GM12864 (cell line): ENCODE measurements around the gene OLA1.

Experiments used
- DNase-seq: peaks from one replicate; pipeline ENCODE4 v3.0.0-alpha.2; 2011; ENCODE audit warnings: low read depth
- H3K4me3 ChIP-seq: 2 replicates; pipeline ENCODE4 v1.5.1; 2011; ENCODE audit warnings: mild to moderate bottlenecking, low read depth, low read length, control low read depth
- TF ChIP-seq, protein P1 (sequence below): IDR thresholded peaks from 2 replicates; pipeline ENCODE4 v1.5.1; 2011; ENCODE audit warnings: low read depth, mild to moderate bottlenecking, moderate library complexity, low read length, control low read depth, inconsistent platforms; ENCODE audit errors: missing control alignments

The OLA1 gene

DNA sequence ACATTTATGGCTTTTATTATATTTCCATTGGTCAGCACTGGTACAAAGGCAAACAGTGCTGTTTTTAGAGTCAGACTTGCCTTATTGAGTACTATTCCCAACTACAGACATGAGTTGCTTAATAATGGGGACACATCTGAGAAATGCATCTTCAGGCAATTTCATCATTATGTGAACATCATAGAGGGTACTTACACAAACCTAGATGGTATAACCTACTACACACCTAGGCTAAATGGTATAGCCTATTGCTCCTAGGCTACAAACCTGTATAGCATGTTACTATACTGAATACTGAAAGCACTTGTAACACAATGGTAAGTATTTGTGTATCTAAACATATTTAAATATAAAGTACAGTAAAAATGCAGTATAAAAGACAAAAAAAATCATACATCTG is 36.4 kb downstream of the OLA1 start:
- no peak for DNase-seq
- no peak overlapping the region for H3K4me3 ChIP-seq
- TF ChIP-seq, protein P1, sequence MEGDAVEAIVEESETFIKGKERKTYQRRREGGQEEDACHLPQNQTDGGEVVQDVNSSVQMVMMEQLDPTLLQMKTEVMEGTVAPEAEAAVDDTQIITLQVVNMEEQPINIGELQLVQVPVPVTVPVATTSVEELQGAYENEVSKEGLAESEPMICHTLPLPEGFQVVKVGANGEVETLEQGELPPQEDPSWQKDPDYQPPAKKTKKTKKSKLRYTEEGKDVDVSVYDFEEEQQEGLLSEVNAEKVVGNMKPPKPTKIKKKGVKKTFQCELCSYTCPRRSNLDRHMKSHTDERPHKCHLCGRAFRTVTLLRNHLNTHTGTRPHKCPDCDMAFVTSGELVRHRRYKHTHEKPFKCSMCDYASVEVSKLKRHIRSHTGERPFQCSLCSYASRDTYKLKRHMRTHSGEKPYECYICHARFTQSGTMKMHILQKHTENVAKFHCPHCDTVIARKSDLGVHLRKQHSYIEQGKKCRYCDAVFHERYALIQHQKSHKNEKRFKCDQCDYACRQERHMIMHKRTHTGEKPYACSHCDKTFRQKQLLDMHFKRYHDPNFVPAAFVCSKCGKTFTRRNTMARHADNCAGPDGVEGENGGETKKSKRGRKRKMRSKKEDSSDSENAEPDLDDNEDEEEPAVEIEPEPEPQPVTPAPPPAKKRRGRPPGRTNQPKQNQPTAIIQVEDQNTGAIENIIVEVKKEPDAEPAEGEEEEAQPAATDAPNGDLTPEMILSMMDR, result no peak

DNA sequence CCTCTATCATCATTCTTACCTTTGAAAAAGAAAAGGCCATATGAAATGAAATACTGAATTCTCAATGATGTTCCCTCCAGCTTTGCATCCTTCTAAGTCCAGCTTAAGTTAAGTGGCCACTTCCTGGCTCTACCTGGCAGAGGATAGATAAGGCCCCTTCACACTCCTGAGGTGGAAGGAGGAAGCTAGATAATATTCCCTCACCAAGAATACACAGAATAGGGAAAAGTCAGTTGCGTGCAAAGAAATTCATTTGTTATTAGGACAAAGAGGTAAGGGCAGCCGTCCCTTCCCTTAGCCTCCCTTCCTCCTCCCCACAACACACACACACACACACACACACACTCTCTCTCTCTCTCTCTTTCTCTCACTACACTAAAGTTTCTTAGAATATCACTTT is 37.5 kb downstream of the OLA1 start:
- TF ChIP-seq, protein P1, result no peak
- no peak for DNase-seq
- H3K4me3 ChIP-seq, result no peak overlapping the region

DNA sequence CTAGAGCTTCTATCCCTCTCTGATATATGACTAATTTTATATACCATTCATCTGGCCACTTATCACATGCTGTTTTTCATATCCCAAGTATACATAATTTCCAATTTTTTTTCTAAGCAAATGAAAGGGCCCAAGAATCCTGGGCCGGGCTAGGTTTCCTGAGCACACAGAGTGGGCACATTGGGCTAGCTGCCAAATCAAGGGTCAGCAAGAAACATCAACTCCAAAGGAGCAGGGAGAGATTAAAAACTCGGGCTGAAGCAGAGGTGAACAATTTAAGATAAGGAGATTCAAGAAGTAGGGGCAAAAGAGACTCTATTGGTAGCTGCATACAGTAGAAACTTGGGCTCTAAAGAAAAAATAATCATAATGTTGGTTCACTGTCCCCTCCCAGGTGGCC is 39.0 kb downstream of the OLA1 start:
- TF ChIP-seq, protein P1, result no peak
- no peak overlapping the region for H3K4me3 ChIP-seq
- DNase-seq, result no peak

DNA sequence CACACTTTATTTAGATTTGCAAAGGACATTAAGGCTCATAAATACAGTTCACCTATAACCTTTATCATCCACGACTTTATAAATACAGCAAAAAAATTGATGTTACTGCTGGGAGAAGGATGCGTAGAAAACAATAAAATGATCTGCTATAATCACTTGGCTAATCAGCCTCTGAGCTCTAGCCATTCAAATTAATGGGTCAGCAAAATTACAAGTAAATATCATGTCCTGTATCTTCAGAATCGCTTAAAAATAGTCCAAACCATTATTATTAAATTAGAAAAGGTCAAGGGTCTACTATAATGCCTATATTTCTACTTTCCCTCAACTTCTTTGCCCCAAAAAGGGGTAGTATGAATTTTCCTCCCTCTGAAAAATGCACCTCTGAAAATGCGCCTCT is 40.3 kb downstream of the OLA1 start:
- H3K4me3 ChIP-seq, result no peak overlapping the region
- TF ChIP-seq, protein P1, result no peak
- DNase-seq, result no peak

DNA sequence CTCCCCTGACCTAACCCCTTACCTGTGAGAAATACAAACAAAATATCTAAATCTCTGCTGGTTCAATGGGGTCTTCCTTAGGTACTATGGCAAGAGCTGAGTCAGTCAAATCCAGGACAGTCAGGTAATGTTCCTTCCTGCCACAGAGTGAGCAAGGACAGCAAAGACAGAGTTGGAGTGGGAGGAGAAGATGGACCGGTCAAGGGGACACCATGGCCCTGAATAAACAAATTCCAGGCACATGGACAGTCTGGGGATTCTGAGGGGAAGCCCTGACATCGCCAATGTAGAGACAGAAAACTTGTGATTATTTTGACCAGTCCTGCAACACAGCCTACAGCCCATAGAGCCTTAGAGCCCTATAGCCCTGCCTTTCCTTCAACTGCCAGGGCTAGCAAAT is 42.8 kb downstream of the OLA1 start:
- TF ChIP-seq, protein P1, result no peak
- H3K4me3 ChIP-seq, result no peak overlapping the region
- no peak for DNase-seq

DNA sequence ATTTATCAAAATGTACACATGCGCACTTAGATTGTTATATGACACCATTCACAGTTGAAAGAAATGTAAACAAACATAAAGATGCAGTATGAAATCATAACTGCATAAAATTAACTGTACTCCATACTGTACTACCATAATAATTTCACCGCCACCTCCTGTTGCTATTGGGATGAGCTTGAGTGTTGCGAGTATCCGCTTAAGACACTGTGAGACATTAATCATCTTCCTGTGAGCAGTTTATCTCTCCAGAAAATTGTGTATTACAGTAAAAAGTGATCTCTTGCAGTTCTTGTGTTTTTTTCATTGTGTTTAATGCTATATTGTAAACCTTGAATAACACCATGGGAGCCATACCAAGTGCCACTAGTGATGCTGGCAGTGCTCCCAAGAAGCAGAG is 46.1 kb downstream of the OLA1 start:
- no peak for DNase-seq
- TF ChIP-seq, protein P1, result no peak

DNA sequence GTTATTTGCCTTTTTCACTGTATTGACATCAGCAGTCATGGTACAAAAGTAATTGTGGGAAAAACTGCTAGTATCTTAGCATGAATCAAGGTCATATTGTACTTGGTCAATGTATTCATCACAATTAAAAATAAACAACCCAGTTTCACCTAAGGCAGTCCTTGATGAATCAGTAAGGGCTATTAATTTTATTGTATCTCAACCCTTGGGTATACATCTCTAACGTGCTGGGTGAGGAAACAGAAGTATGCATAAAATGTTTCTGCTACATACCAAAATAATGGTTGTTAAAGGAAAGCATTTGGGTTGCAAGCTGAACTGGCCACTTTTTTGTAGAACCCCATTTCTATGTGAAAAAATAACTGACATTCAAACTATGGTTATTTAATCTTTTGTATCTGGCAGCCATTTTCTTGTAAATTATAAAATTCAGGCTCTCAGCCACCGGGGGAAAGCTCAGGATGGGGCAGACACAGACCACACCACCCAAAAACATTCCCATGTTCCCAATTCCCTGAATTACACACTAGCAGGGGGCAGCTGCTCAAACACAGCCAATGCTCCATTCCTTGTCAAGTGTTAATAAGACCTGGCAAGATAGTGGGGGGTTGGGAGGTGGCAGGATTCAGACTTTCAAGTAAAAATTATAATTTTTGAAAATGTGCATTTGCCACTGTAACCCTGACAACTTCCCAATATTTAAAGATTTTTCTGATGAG is 49.3 kb downstream of the OLA1 start:
- no peak for DNase-seq
- TF ChIP-seq, protein P1, result no peak
- no peak overlapping the region for H3K4me3 ChIP-seq

More for the DNA sequence above, 46.1 kb downstream of the OLA1 start:
- no peak overlapping the region for H3K4me3 ChIP-seq
